GM18951 (cell line): Measurements from ENCODE around the gene POLR1G.

Experiments used
- POLR2A ChIP-seq: IDR thresholded peaks from 4 replicates; pipeline ENCODE4 v1.6.1; 2011; ENCODE audit warnings: mild to moderate bottlenecking; ENCODE audit not compliant: insufficient read length, insufficient read depth; ENCODE audit errors: extremely low read depth
- in situ Hi-C: fragments of 300-500 bp; cut with MboI; formaldehyde crosslinking; loops from one replicate; pipeline ENCODE4 v1.12.0; 2022; ENCODE audit warnings: low sequenced_read_pairs, mixed read lengths, inconsistent platforms; ENCODE audit not compliant: unreplicated experiment

The POLR1G gene

GRCh38 chr19:45440873-45441654 lies 34.6 kb downstream of the POLR1G start:
- in situ Hi-C loops: loop anchor here (5.0 kb wide), 1 partner anchor 36 kb away; no protein-coding TSS in a partner anchor
- no peak for TF ChIP-seq POLR2A

GRCh38 chr19:45442408-45442777 lies 35.9 kb downstream of the POLR1G start:
- in situ Hi-C loops: loop anchor here (5.0 kb wide), 1 partner anchor 35 kb away; no protein-coding TSS in a partner anchor
- TF ChIP-seq POLR2A: no peak

- TF ChIP-seq POLR2A: no peak
- in situ Hi-C loops: loop anchor here (5.0 kb wide), 1 partner anchor 34 kb away; no protein-coding TSS in a partner anchor
These were observed 36.5 kb downstream of the POLR1G start for GRCh38 chr19:45442778-45443461.

GRCh38 chr19:45443462-45444317 lies 37.2 kb downstream of the POLR1G start:
- TF ChIP-seq POLR2A: peak; percentile 46
- in situ Hi-C loops: loop anchor here (5.0 kb wide), 1 partner anchor 34 kb away; no protein-coding TSS in a partner anchor

- in situ Hi-C loops: loop anchor here (5.0 kb wide), 1 partner anchor 33 kb away; no protein-coding TSS in a partner anchor
- peak; percentile 58 for TF ChIP-seq POLR2A
These were observed 38.0 kb downstream of the POLR1G start for GRCh38 chr19:45444318-45445041.

GRCh38 chr19:45445139-45445538 lies 38.7 kb downstream of the POLR1G start:
- no peak for TF ChIP-seq POLR2A
- in situ Hi-C loops: no loop called here

- in situ Hi-C loops: no loop called here
- TF ChIP-seq POLR2A: no peak
These were observed 39.9 kb downstream of the POLR1G start for GRCh38 chr19:45446295-45446694.

GRCh38 chr19:45446944-45447343 lies 40.5 kb downstream of the POLR1G start:
- in situ Hi-C loops: no loop called here

GRCh38 chr19:45448425-45448756 lies 41.9 kb downstream of the POLR1G start:
- in situ Hi-C loops: no loop called here
- no peak for TF ChIP-seq POLR2A

More at GRCh38 chr19:45446944-45447343, 40.5 kb downstream of the POLR1G start:
- no peak for TF ChIP-seq POLR2A

GRCh38 chr19:45448887-45449299 lies 42.4 kb downstream of the POLR1G start:
- no peak for TF ChIP-seq POLR2A
- in situ Hi-C loops: no loop called here

- no peak for TF ChIP-seq POLR2A
These were observed 43.5 kb downstream of the POLR1G start for GRCh38 chr19:45450012-45450333.

GRCh38 chr19:45451131-45451849 lies 44.8 kb downstream of the POLR1G start:
- no peak for TF ChIP-seq POLR2A
- in situ Hi-C loops: no loop called here

More at GRCh38 chr19:45450012-45450333, 43.5 kb downstream of the POLR1G start:
- in situ Hi-C loops: no loop called here

GRCh38 chr19:45451850-45452387 lies 45.5 kb downstream of the POLR1G start:
- in situ Hi-C loops: no loop called here
- no peak for TF ChIP-seq POLR2A
